OCI-M2 (cell line): ENCODE measurements around the gene GIT1.
A peak's percentile ranks its signal among the peaks of the same experiment; 100 is the strongest.

ENCODE experiments used
- DNase-seq: peaks from one replicate; lab custom pipeline; 2025; ENCODE audit not compliant: unreplicated experiment; lab: John Stamatoyannopoulos, UW

The GIT1 gene, protein sequence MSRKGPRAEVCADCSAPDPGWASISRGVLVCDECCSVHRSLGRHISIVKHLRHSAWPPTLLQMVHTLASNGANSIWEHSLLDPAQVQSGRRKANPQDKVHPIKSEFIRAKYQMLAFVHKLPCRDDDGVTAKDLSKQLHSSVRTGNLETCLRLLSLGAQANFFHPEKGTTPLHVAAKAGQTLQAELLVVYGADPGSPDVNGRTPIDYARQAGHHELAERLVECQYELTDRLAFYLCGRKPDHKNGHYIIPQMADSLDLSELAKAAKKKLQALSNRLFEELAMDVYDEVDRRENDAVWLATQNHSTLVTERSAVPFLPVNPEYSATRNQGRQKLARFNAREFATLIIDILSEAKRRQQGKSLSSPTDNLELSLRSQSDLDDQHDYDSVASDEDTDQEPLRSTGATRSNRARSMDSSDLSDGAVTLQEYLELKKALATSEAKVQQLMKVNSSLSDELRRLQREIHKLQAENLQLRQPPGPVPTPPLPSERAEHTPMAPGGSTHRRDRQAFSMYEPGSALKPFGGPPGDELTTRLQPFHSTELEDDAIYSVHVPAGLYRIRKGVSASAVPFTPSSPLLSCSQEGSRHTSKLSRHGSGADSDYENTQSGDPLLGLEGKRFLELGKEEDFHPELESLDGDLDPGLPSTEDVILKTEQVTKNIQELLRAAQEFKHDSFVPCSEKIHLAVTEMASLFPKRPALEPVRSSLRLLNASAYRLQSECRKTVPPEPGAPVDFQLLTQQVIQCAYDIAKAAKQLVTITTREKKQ

DNA sequence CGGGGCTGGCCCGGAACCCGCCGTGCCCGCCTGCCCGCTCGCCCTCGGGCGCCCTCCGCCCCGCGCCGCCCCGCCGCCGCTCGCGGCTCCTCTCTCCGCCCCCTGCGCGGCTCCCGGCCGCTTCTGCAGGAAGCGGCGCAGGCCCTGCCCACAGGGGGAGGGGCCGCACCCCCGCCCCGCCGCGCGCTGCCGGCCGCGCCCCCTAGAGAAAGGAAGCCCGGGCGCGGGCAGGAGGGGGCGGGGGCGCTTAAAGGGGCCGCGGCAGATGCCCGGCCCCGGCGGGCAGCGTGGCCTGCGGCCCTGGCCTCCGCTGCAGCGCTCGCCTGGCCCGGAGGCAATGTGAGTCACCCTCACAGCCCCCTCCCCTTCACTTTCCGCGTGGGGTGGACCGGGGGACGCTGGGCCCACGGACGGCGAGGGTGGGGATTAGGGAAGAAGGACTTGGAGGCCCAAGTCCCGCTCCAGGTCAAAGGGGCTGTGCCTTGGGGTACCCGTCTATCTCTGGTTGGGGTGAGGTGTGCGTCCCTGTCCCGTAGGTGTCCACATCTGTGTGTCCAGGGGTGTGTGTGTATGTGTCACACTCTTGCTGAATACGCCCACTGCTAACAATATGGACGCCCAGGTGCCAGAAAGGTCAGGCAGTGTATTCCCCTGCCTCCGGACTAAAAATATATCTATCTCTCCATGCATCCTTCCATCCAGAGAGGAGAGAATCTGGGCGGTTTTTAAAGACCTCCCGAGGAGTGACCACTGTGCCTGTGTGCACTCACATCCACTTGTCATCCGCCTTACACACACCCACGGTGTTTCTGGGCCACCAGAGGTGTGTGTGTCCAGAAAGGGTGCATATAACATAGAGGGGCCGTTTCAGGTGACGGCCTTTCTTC is at the start of gene GIT1:
TSS of gene GIT1 (minus strand) at position 125 of the 887 bp plus-strand sequence. CDS start 270 bp downstream, outside the sequence.
- DNase-seq, result no peak

DNA sequence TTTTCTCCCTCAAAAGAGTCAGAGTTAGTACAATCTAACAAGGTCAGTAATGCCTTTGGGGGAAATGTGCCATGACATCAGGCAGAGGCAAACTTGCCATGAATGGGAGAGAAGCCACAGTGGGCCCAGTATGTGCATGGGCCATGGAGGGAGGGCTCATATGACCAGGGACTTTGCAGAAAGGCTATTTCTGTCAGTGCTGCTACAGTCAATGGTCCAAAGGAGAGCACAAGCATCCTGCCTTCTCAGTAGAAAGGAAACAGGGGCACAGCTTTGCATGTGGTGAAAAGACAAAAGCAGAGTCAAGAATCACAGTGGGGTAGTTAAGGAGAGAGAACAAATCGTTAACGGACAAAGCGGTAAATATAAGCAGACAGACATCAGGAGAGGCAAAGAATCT is 44.4 kb upstream of the GIT1 start:
- DNase-seq, result no peak

DNA sequence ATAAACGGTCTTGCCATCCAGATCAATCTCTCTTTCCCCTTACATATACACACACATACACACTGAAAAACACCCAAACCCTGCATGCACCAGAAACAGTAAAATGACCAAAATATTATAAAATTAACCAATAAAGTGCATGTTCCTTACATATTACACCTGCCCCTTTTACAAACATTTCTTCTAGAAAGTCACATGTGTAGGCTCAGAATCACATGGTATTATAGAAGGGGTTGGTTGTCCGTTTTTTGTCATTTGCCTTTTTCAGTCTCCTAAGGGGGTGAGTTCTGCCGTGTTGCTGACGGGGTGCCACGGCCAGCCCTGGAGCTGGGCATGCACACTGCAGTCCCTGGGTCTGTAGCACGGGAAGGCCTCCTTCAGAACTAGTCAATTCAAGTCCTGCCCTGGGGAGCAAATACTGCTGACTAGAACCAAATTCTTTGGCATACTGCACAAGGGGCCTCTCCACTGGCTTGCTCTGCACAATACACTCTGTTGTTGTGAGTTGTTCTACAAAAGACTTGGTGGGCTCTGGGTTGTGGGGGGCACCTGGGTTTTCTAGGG is 41.3 kb upstream of the GIT1 start:
- no peak for DNase-seq

DNA sequence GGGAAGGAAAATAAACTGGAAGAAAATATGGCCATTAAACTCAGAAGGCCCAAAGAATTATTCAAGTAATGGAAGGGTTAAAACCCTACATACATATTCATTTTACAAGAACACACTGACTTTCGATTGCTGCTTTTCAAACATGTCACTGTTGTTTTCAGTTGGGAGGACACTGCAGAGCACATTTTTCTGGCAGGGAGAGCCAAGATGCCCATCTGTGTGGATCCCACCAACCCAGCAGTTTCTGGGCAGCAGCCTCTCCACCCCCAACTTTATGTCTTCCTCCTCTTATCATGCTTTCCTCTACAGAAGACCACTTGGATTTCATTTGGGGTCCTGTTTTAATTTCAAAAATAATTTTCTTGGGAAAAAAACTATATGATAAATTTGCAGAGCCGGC is 40.4 kb upstream of the GIT1 start:
- DNase-seq, result no peak

DNA sequence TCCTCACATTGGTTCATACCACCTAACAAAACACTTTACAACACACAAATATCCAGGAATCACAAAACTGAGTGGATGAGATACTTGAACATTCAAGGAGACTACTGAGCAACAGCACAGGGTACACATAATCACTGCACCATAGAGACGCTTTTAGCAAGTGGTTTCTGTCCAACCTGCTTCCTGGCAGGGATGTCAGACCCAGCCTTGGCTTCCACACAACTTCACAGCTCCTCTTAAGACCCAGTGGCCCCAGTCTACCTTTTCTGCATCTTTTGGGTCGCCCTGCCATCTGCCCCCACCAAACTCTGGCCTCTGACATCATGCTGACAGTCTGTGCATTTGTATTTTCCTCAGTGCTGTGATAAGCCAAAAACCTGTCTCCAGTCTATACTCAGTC is 39.2 kb upstream of the GIT1 start:
- no peak for DNase-seq

DNA sequence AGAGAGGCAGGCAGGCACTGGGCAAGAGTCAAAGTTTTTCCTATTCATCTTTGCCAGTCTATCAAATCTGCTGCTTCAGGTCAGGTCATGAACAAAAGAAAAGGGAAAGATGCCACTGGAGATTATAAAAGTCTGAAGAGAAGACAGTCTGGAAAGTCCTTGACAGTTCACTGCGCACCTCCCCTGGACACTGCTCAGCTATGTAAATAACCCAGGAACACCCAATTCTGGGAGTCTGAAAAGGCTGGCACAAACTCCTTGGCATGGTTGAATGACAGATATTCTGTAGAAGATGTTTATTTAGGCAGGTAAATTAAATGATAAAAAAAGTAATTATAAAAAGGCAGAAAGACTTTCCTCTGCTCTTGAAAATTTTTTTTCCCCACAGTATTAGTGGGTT is 38.5 kb upstream of the GIT1 start:
- DNase-seq, result no peak

DNA sequence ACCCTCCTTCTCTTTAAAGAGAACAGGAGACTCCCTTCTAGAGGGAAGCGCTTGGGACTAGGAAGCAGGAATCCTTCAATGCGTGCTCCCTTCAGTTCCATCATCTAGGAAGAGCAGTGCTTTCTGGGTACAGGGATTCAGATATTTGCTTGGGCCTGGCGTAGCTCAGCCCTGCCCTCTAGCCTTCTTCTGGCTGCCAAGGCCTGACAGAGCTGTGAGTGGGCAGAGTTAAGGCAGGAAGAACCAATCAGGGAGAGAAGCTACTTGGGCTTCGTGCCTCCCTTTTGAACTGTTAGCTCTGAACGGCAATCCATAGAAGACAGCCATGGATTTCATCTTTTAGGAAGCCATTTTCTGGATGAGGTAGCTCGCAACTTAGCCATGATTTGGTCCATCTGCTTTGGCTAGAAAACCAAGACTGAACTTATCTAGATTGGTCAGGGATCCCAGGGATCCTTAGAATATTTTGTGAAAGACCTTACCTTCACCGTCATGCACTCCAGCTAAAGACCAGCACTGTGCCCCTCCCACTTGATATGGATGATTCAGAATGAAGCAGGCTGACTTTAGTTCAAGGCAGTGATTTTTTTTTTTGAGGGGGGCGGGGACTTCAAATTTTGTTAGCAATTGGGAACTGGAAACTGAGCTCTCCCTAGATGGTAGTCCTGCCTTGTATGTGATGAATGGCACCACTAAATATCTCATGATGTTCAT is 35.7 kb upstream of the GIT1 start:
- DNase-seq, result no peak

DNA sequence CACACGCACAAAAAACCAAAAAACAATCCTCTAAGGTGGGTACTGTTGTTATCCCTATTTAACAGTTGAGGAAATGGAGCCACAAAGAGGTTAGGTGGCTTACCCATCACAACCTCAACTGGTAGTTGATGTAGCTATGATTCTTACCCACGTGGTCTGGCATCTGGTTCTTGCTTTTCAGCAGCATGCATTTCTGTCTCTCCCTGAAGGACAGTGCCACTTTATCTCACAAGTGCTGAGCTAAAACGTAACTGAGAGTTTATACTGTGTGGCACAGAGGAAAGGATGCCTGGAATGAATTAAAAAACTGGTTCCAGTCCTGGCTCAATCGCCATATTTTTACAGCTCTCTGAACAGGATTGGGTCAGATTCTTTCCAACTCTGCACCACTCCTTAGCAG is 35.1 kb upstream of the GIT1 start:
- no peak for DNase-seq

DNA sequence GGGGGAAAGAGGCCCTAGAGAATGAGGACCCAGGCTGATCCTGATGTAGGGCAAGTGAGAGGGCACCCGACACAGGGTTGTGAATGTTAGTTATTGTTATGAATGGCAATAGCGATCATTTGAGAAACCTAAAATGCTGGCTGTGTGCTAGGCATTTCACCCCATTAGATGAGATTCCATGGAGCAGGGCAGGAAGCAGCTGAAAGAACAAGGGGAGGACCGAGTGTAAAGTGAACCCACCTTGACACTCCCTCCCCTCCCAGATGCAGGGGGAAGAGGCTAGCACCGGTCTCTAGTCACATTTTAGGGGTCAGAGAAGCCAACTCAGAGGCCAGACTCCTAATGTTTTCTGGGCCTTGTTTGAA is 33.8 kb upstream of the GIT1 start:
- no peak for DNase-seq

DNA sequence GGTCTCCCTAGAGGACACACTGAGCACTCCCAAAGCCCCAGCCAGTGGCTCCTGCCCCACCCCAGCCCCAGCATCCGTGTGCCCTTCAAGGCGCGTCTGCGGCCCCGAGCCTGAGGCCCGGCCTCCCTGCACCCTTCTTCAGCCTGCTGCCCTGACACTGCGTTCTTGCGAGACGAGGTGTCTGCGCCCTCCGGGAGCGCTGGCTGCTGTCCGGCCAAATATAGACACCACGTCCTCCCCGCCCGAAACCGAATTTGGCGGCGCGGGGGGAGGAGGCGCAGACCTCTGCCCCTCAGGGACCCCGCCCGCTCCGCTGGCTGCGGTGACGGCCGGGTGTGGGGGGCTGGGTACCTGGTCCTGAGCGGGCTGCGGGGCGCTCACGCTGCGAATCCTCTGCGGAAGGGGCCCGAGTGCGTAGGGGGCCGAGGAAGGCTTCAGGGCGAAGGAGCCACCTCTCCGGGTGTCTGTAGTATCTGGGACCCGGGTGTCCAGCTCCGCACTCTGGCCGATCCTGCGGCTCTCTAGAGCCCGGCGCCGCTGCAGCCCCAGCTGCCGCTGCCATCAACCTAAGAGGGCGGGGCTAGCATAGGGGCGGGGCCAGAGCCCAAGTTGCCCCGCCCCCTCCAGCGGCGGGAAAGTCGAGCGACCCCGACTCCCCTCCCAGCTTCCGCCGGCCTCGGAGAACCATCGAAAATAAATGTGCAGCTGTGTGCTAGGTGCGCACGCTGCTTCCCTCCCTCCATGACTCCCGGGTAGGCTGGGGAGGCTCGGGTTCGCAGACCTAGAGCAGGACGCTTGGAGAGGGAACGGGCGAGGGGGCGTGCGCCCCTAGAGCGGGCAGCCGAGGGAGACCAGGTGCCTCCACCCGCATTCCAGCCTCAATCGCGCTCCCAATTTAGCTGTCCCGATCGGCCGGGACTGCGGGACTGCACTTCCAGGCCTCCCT is 33.2 kb upstream of the GIT1 start, which contains the start of gene CORO6:
TSS of gene CORO6 (minus strand) at position 576 of the 946 bp plus-strand sequence. CDS start 1,491 bp downstream, outside the sequence.
- DNase-seq, result peak; percentile 41

DNA sequence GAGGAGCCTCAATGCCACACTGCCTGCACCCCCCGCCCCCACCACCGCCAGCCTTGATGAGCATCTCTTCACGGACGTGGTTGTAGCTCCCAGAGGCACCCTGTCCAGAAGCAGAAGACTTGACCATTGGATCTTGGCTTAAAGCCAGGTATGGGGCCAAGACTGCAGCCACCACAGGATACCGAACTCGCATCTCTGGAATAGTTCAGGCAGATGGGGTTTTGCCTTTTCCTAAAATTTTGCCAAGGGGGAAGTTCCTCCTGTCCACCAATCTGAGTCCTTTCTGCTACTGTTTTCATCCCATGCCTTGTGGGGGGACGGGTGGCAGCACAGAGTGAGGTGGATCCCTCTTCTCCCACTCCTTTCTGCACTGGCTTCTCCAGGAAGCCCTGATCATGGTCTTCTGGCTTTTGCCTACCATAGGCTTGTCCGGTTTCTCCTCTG is 32.3 kb upstream of the GIT1 start:
- DNase-seq, result no peak

DNA sequence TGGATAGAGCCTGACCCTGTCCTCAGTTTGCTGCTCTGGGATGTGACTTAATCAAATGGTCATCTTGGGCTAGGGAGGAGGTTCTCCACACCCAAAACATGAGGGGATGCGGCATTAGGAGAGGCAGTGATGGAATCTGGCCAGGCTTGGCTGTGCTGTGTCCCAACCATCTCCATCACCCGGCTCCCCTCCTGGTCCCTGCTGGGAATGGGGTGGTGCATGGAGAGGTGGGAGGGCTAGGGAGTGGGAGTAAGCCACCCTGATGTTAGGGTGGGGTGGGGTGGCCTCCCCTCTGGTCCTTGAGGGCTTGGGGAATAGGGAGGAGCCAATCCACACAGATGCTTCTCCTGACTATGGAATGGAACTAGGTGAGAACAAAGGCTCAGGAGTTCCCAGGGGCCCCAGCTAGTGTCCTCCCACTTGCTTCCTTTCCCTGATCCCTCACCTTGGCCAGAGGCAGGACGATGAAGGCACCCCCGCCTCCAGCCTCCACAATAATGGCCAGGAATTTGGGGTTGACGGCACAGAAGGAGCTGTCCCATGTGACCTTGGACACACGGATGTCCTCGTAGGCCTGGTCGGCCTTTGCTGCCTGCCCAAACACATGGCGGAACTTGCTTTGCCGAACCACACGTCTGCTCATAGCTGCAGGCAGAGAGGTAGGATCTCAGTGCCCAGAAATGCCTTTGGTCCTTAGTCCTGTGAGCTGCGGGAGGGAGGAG is 31.5 kb upstream of the GIT1 start:
- DNase-seq, result no peak

DNA sequence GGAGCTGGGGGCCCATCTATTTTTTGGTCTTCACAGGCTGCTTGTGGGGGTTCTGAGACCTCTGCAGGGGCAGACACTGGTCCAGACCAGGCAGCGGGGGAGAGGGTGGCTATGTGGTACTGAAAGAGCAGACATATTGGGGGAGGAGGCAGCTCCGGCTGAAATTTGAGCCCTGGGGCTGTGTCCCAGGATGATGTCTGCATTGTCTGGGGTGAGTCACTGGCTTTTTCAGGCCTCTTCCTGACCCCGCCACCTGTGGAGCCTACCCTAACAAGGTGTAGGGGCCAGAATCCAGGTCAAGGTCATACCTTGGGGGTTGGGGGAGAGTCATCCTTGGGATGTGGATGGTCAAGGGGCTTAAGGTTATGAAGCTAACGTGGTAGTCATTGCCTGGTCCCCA is 30.8 kb upstream of the GIT1 start:
- no peak for DNase-seq

DNA sequence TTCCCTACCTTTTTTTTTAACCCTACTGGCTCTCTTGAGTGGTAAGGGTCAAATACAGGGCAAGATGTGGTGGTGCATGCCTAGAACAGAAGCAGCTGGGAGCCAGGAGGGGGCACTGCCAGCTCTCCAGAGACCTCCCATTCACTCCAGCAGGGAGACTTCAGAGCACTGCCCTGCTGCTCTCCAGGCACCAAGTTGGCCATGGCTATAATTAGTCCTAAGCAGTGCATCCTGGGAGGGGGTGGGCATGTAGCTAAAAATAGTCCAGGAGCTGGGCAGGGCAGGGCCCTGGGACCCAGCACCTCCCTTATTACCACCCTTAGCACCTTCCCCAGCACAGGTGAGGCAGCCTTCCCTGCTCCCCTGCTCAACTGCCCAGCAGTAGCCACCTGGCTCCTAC is 29.8 kb upstream of the GIT1 start:
- no peak for DNase-seq

DNA sequence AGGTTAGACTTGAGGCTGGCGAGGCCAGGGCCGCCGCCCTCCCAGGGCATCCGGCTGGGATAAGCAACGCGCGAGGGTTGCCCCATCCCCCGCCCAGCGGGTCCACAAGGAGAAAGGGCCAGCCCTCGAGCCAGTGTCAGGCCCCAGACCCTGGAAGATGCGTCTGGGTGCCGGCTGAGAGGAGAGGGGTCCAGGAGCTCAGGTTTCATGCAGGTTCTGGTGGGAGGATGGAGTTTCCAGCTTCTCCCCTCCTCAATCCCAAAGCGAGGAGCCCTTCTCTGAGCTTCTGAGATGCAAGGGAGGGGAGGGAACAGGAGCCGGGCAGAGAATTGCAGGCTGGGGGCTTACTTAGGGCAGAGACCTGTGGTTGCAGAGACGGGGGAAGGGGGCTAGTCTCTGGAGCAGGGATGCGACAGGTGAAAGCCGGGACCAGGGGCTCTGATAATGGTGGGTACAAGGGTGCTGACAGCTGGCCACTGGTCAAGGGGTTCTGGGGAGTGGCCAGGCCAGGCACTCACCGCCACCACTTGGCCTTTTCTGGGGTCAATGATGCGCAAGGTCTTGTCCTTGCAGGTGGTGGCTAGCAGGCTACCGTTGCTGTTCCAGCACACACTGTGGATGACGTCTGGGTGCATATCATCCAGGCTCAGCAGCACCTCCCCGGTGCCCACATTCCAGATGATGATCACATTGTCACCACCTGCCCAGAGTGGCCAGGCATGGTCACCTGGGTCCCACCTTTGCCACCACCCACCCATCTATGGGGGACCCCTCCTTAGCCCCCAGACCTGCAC is 29.0 kb upstream of the GIT1 start:
- DNase-seq, result no peak

DNA sequence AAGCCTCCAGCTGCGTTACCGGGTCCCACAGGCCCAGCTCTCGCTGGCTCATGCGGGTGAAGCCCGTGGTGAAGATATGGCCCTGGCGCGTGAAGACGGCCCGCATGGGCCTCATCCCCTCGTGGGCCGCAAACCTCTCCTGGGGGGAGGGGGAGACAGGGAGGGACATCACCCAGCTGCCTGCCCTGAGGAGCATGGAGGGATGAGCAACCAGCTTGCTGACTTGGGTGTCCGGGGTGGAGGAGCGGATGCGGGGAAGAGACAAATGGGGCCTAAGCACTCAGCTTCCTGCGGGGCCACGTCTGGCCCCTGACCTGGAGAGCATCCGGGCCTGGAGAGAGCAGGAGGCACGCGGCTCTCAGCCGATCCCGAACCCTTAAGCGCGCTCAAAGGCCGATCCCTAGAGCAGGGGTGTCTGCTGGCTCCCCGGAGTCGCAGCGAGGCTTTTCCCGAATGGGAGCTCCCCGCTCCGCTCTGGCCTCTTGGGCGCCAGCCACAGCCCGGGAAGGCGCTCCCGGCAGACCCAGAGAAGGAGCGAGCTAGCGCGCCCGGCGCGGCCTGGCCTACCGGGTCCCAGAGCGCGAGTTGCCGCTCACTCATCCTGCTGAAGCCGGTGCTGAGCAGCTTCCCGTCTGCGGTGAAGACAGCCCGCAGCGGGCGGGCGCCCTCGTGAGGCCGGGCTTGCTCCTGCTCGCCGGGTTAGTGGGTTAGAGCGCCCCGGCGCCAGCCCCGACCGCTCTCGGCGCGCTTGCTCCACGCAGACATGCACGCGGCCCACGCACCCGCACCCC is 28.2 kb upstream of the GIT1 start:
- no peak for DNase-seq

DNA sequence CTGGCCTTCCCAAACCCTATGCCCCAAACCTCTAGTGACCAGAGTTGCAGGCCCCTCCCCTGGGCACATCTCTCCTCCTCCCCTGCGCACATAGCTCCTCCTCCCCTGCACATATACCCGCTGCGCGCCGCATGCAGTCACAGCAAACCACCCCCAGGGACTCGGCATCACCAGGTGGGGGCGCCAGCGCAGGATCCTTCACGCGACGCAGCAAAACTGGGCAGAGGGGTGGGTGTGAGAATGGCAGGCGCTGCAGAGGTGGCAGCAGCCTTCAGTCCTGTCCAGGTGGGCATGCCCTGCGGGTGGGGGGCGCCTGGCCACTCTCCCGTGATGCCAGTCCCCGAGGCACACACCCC is 27.7 kb upstream of the GIT1 start:
- no peak for DNase-seq
